ENCODE data around the gene MALAT1. TPM values are rescaled to one million over a fixed set of nuclear protein-coding genes. Genes with fewer than 3 reads are reported as not detected.

The MALAT1 gene
- polyA plus RNA-seq, 4 donors = 386 to 707 (median 624) TPM

- no peak for DNase-seq (ENCODE audit: low read depth in 4 of 4, low spot score in 3 of 4)
Observed at GRCh38 chr11:65478388-65479183, 20.3 kb upstream of the MALAT1 start.

GRCh38 chr11:65479184-65480145 is 19.4 kb upstream of the MALAT1 start:
- no peak for DNase-seq (ENCODE audit: low read depth in 4 of 4, low spot score in 3 of 4)

GRCh38 chr11:65482306-65482850 is 16.5 kb upstream of the MALAT1 start:
- DNase-seq (ENCODE audit: low read depth in 4 of 4, low spot score in 3 of 4) = no peak

- no peak for DNase-seq (ENCODE audit: low read depth in 4 of 4, low spot score in 3 of 4)
Observed at GRCh38 chr11:65485920-65486219, 13.0 kb upstream of the MALAT1 start.

- no peak for DNase-seq (ENCODE audit: low read depth in 4 of 4, low spot score in 3 of 4)
Observed at GRCh38 chr11:65486570-65487466, 12.0 kb upstream of the MALAT1 start.

GRCh38 chr11:65487467-65488272 is 11.2 kb upstream of the MALAT1 start:
- DNase-seq (ENCODE audit: low read depth in 4 of 4, low spot score in 3 of 4) = peak; percentile 99 to 100 (median 100)

GRCh38 chr11:65488273-65489034 is 10.4 kb upstream of the MALAT1 start:
- no peak for DNase-seq (ENCODE audit: low read depth in 4 of 4, low spot score in 3 of 4)

- DNase-seq (ENCODE audit: low read depth in 4 of 4, low spot score in 3 of 4) = no peak
Observed at GRCh38 chr11:65489035-65489705, 9.7 kb upstream of the MALAT1 start.

GRCh38 chr11:65489706-65490320 is 9.0 kb upstream of the MALAT1 start:
- DNase-seq (ENCODE audit: low read depth in 4 of 4, low spot score in 3 of 4) = no peak

GRCh38 chr11:65491163-65491465 is 7.7 kb upstream of the MALAT1 start:
- no peak for DNase-seq (ENCODE audit: low read depth in 4 of 4, low spot score in 3 of 4)

- DNase-seq (ENCODE audit: low read depth in 4 of 4, low spot score in 3 of 4) = no peak
Observed at GRCh38 chr11:65491614-65492386, 7.0 kb upstream of the MALAT1 start.

- no peak for DNase-seq (ENCODE audit: low read depth in 4 of 4, low spot score in 3 of 4)
Observed at GRCh38 chr11:65492387-65492636, 6.5 kb upstream of the MALAT1 start.

GRCh38 chr11:65492637-65493366 is 6.0 kb upstream of the MALAT1 start:
- no peak for DNase-seq (ENCODE audit: low read depth in 4 of 4, low spot score in 3 of 4)

GRCh38 chr11:65493367-65494176 is 5.3 kb upstream of the MALAT1 start:
- DNase-seq (ENCODE audit: low read depth in 4 of 4, low spot score in 3 of 4) = no peak

- DNase-seq (ENCODE audit: low read depth in 4 of 4, low spot score in 3 of 4) = no peak
Observed at GRCh38 chr11:65496304-65497140, 2.3 kb upstream of the MALAT1 start.
